Ectodermal cell (in vitro differentiated cells): ENCODE data around the gene SPTBN4.
"Not testable (repeated sequence)": the region's sequence is repeated elsewhere in the genome, so short reads cannot be mapped to it uniquely, and the experiment has no call there.

ENCODE experiments used
- H3K27ac ChIP-seq: 2 replicates; pipeline ENCODE4 v1.7.0; 2013; ENCODE audit warnings: mild to moderate bottlenecking, low read depth, low read length; ENCODE audit not compliant: insufficient read depth, poor library complexity, severe bottlenecking
- H3K27me3 ChIP-seq: 2 replicates; pipeline ENCODE4 v1.7.0; 2013; ENCODE audit warnings: mild to moderate bottlenecking, low read length; ENCODE audit not compliant: insufficient read depth, control insufficient read depth, poor library complexity, severe bottlenecking
- H3K36me3 ChIP-seq: one replicate; pipeline ENCODE4 v1.7.0; 2013; ENCODE audit warnings: low read length; ENCODE audit not compliant: control insufficient read depth, insufficient read depth
- H3K4me1 ChIP-seq: one replicate; pipeline ENCODE4 v1.7.0; 2013; ENCODE audit warnings: low read length; ENCODE audit not compliant: control insufficient read depth, insufficient read depth
- H3K4me3 ChIP-seq: 2 replicates; pipeline ENCODE4 v1.7.0; 2013; ENCODE audit warnings: low read depth, low read length, control low read depth; ENCODE audit not compliant: insufficient read depth
- H3K9me3 ChIP-seq: 2 replicates; pipeline ENCODE4 v1.7.0; 2013; ENCODE audit warnings: mild to moderate bottlenecking, low read length, moderate library complexity; ENCODE audit not compliant: control insufficient read depth
- WGBS, 2 experiments: methylation state at CpG; one replicate each; pipeline ENCODE4 v1.1.7; 2013; ENCODE audit warnings: missing lambda C conversion rate in 2 of 2; 5-methylcytosine and 5-hydroxymethylcytosine counted together

SPTBN4 gene

GRCh38 chr19:40492274-40492673, 25.5 kb downstream of the SPTBN4 start:
- no peaks in the 10 kb centered on the region for H3K9me3 ChIP-seq
- H3K4me1 ChIP-seq, result no peaks in the 10 kb centered on the region
- 85 to 92% methylated on average over 3 of the region's 3 CpGs for WGBS, 2 experiments
- no peak overlapping the region for H3K4me3 ChIP-seq
- H3K36me3 ChIP-seq, result no peaks in the 10 kb centered on the region
- H3K27ac ChIP-seq, result no peak overlapping the region
- H3K27me3 ChIP-seq, result peaks cover 11% of the 10 kb centered on the region

DNA sequence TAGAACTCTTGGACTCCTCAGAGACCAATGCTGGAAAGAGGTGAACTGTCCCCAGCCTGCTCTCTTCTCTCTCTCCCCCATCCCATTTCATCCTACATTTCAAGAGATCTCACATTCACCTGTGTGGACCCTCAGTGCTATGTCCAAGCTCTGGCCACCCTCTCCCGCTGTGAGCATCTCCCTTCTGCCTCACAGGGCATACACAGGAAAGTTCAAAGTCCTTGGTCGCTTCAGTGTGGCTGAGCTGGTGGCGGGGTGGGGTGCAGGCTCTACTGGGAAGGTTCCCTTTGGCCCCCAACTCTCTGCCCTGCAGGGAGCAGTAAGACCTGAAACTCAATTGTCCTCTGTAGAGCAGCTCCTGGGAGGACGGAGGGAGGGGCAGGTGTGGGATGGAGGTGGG, 27.0 kb downstream of the SPTBN4 start:
- no peak overlapping the region for H3K27ac ChIP-seq
- peaks cover 11% of the 10 kb centered on the region for H3K27me3 ChIP-seq
- H3K36me3 ChIP-seq, result no peaks in the 10 kb centered on the region
- no peaks in the 10 kb centered on the region for H3K9me3 ChIP-seq
- no peak overlapping the region for H3K4me3 ChIP-seq
- H3K4me1 ChIP-seq, result no peaks in the 10 kb centered on the region
- 50 to 57% methylated on average over 4 of the region's 4 CpGs for WGBS, 2 experiments

DNA sequence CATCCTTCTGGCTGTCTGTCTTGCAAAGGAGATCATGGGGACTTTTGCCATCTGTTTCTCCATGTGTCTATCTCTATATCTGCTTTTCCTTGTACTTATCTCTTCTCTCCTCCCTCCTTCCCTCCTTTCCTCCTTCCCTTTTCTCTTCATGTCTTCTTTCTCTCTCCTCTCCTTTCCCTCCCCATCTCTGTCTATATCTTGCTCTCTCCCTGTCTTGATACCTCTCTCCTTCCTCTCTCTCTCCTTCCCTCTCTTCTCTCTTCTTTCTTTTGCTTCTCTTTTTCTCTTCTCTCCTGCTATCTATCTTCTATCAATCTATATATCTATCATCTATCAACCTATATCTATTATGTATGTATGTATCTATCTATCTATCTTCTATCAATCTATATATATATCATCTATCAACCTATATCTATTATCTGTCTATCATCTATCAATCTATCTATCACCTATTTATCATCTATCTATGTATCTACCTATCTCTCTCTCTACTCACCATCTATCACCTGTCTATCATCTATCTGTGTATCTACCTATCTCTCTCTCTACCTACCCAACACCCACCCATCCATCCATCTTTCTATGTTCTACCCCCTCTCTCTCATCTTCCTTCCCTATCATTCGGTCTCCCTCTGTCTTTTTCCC, 27.5 kb downstream of the SPTBN4 start:
- Histone ChIP-seq H3K27me3 (peaks cover 11% of the 10 kb centered on the region), H3K36me3 (no peaks in the 10 kb centered on the region), H3K9me3 (no peaks in the 10 kb centered on the region), H3K27ac (no peak overlapping the region), H3K4me3 (no peak overlapping the region), H3K4me1 (no peaks in the 10 kb centered on the region)
- WGBS, 2 experiments, result 72 to 75% methylated on average over 1 of the region's 1 CpG

DNA sequence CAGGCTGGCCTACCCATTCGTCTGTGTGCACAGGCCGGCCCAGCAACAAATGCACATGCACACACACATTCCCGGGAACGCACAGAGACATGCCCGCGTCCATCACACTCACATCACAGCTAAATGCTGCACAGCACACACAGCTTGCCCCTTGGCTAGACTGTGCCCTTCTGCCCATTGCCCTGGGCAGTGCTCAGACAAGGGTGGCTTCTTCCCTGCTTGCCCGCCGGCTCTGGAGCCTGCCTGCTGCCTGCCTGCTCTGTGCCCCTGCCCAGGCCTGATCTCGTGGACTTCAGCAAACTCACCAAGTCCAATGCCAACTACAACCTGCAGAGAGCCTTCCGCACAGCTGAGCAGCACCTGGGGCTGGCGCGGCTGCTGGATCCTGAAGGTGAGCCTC, 30.4 kb downstream of the SPTBN4 start:
- Histone ChIP-seq H3K27ac (no peak overlapping the region), H3K4me3 (no peak overlapping the region), H3K9me3 (no peaks in the 10 kb centered on the region), H3K4me1 (no peaks in the 10 kb centered on the region), H3K36me3 (no peaks in the 10 kb centered on the region), H3K27me3 (peaks cover 11% of the 10 kb centered on the region)
- WGBS, 2 experiments, result 91 to 94% methylated on average over 12 of the region's 12 CpGs

DNA sequence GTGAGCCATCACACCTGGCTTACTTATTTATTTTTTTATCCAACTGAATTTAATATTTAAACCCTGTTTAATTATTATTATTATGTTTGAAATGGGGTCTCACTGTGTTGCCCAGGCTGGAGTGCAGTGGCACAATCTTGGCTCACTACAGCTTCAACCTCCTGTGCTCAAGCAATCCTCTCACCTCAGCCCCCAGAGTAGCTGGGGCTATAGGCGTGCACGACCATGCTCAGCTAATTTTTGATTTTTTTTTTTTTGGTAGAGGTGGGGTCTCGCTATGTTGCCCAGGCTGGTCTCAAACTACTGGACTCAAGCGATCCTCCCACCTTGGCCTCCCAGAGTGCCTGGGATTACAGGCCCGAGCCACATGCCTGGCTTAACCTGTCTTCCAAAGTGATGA, 32.5 kb downstream of the SPTBN4 start:
- no peak overlapping the region for H3K4me3 ChIP-seq
- no peaks in the 10 kb centered on the region for H3K9me3 ChIP-seq
- peaks cover 5% of the 10 kb centered on the region for H3K27me3 ChIP-seq
- 84 to 87% methylated on average over 5 of the region's 5 CpGs for WGBS, 2 experiments
- no peaks in the 10 kb centered on the region for H3K4me1 ChIP-seq
- no peak overlapping the region for H3K27ac ChIP-seq
- H3K36me3 ChIP-seq, result no peaks in the 10 kb centered on the region

DNA sequence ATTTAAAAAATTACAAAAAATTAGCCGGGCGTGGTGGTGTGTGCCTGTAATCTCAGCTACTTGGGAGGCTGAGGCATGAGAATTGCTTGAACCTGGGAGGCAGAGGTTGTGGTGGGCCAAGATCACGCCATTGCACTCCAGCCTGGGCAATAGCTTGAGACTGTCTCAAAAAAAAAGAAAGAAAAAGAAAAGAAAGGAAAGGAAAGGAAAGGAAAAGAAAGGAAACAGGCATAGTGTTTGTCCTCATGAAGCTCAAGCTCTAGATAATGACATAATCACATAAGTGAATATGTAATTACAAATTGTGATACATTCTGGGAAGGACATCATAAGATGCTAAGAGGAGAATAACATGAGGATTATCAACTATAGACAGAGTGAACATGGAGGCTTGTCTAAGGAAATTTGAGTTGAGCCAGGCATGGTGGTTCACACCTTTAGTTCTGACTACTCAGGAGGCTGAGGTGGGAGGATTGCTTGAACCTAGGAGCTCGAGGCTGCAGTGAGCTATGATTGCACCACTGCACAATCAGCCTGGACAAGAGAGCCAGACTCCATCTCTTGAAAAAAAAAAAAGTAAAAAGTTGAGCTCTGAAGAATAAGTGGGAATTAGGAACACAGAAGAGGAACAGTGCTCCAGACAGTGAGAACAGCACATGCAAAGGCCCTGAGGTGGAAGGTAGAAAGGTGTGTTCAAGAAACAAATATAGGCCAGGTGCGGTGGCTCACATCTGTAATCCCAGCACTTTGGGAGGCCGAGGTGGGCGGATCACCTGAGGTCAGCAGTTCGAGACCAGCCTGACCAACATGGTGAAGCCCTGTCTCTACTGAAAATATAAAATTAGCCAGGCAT, 34.1 kb downstream of the SPTBN4 start:
- not testable (repeated sequence) for H3K27ac ChIP-seq, H3K27me3 ChIP-seq, H3K36me3 ChIP-seq, H3K4me3 ChIP-seq, H3K9me3 ChIP-seq, H3K4me1 ChIP-seq
- 84 to 85% methylated on average over 8 of the region's 8 CpGs for WGBS, 2 experiments

DNA sequence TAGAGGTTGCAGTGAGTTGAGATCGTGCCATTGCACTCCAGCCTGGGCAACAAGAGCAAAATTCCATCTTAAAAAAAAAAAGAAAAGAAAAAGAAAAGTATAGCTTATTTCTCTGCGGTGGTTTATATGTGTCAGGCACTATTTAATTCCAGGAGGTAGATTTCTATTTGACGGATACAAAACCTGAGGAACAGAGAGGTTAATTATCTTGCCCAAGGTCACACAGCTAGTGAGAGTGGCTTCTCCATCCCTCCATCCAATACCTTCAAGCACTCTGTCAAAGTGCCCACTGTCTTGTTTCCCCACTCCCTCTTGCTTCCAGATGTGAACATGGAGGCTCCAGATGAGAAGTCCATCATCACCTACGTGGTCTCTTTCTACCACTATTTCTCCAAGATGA, 34.8 kb downstream of the SPTBN4 start:
- Histone ChIP-seq H3K36me3 (no peaks in the 10 kb centered on the region), H3K4me1 (no peaks in the 10 kb centered on the region), H3K27me3 (peaks cover 15% of the 10 kb centered on the region), H3K27ac (no peak overlapping the region), H3K4me3 (no peak overlapping the region), H3K9me3 (no peaks in the 10 kb centered on the region)
- WGBS, 2 experiments, result 90 to 92% methylated on average over 4 of the region's 4 CpGs

DNA sequence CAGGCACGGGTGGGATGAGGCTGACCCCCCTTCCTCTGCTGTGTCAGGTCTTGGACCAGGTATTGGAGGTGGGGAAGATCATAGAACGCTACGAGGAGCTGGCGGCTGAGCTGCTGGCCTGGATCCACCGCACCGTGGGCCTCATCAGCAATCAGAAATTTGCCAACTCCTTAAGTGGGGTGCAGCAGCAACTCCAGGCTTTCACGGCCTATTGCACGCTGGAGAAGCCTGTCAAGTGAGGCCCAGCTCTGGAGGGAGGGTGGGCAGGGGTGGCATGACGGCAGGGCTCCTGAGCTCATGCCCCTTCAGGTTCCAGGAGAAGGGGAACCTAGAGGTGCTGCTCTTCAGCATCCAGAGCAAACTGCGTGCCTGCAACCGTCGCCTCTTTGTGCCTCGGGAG, 35.3 kb downstream of the SPTBN4 start:
- Histone ChIP-seq H3K4me3 (no peak overlapping the region), H3K27ac (no peak overlapping the region), H3K27me3 (peaks cover 15% of the 10 kb centered on the region), H3K4me1 (no peaks in the 10 kb centered on the region), H3K36me3 (no peaks in the 10 kb centered on the region), H3K9me3 (no peaks in the 10 kb centered on the region)
- 88 to 90% methylated on average over 13 of the region's 13 CpGs for WGBS, 2 experiments

DNA sequence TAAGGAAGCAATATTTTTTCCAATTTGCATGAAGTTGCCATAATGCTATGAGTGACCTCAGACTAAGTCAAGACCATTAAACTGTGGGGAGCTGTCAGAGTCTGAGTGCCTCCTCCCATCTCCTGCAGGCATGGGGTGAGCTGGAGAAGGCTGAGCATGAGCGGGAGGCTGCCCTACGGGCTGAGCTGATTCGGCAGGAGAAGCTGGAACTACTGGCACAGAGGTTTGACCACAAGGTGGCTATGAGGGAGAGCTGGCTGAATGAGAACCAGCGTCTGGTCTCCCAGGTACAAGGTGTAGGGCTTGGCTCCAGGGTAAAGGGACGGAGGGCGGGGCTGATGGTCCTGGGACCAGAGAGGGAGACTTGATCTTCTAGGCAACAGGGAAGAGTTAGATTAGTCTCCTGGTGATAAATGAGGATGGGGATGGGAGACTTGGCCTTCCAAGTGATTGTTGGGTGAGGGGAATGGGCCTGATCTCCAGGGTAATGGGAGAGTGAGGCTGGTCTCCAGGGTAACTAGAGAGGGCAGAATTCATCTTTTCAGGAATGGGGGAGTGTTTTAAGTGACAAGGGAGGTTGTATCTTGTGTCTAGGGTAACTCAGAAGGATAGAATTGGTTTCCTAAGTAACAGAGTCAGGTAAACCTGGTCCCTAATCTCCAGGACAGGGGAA, 36.0 kb downstream of the SPTBN4 start:
- 39 to 47% methylated on average over 6 of the region's 6 CpGs for WGBS, 2 experiments
- Histone ChIP-seq H3K27ac (no peak overlapping the region), H3K4me1 (no peaks in the 10 kb centered on the region), H3K36me3 (no peaks in the 10 kb centered on the region), H3K9me3 (no peaks in the 10 kb centered on the region), H3K4me3 (no peak overlapping the region), H3K27me3 (peaks cover 15% of the 10 kb centered on the region)

DNA sequence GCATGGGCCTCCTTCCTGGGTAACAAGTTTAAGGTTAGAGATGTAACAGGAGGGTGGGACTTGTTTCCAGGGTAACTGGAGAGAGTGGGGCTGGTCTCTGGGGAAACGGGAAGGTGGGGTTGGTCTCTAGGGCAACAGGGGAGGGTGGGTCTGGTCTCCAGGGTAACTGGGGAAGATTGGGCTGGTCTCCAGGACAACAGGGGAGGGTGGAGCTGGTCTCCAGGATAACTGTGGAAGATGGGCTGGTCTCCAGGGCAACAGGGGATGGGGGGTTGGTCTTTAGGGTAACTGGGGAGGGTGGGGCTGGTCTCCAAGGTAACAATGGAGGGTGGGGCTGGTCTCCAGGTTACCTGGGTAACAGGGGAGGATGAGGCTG, 36.5 kb downstream of the SPTBN4 start:
- no peaks in the 10 kb centered on the region for H3K4me1 ChIP-seq
- WGBS, 2 experiments, result 44 to 49% methylated on average over 1 of the region's 1 CpG
- no peaks in the 10 kb centered on the region for H3K36me3 ChIP-seq
- no peaks in the 10 kb centered on the region for H3K9me3 ChIP-seq
- no peak overlapping the region for H3K4me3 ChIP-seq
- peaks cover 15% of the 10 kb centered on the region for H3K27me3 ChIP-seq
- H3K27ac ChIP-seq, result no peak overlapping the region
